GM04504 (cell line): Measurements from ENCODE around the gene TMC5.
"Not testable (repeated sequence)": the region's sequence is repeated elsewhere in the genome, so short reads cannot be mapped to it uniquely, and the experiment has no call there.

Experiments
- DNase-seq: peaks from one replicate; pipeline ENCODE4 v3.0.0-alpha.2; 2012; ENCODE audit warnings: low read depth

Gene TMC5

DNA sequence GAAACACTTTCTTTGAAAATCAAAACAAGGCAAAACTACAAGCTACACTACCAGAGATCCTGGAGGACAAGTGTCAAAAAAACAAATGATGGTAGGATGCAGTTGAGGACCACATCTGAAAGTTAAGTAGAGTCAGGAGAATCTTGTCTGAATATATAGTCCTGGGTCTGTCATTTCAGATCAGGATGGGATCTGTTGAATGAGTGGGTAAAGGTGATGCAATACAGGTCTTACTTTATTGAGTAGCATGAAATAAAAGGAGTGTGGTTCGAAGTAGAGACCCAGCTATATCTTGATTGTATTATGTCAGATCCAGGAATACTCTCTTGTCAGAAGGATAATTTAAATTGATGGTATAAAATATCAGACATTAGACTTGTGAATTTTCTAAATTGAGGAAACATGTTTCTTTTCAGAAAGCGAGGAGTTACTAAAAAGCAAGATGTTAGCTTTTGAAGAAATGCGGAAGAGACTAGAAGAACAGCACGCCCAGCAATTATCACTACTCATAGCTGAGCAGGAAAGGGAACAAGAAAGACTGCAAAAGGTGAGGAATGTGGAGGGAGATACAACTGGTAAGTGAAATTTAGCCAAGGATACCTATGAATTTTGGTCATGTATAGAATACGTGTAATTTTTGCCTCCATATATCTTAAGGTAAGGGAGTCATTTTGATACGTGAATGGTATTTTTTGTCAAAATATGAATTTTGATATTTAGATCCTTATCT, 122.7 kb downstream of the TMC5 start:
- DNase-seq: no peak

DNA sequence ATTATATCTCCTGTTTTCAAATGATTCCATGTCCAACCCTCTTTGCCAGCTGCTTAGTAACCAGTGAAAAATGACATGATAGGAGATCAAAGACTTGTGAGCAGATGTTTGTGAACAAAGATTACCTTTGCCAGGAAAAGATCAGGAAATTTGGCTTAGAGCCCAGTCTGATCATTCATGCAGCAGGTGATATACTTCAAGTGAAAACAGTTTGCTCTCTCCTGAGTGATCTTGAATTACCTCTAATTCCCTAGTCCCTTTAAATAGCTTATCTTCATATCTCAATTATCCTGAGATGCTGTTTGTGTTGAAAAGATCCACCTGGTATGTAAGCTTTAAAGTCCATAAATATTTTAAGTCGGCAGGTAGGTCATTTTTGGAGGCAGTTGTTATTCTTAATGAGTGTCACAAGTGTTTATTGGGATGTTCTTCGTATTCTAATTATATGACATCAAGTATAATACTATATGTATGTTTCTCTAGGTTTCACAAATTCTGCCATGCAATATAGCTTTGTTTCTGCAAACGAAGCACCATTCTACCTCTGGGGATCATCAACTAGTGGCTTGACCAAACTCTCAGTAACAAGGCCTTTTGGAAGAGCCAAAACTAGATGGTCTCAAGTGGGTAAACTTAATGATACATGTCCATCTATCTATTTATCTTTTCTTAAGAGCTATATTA, 124.6 kb downstream of the TMC5 start:
- no peak for DNase-seq

DNA sequence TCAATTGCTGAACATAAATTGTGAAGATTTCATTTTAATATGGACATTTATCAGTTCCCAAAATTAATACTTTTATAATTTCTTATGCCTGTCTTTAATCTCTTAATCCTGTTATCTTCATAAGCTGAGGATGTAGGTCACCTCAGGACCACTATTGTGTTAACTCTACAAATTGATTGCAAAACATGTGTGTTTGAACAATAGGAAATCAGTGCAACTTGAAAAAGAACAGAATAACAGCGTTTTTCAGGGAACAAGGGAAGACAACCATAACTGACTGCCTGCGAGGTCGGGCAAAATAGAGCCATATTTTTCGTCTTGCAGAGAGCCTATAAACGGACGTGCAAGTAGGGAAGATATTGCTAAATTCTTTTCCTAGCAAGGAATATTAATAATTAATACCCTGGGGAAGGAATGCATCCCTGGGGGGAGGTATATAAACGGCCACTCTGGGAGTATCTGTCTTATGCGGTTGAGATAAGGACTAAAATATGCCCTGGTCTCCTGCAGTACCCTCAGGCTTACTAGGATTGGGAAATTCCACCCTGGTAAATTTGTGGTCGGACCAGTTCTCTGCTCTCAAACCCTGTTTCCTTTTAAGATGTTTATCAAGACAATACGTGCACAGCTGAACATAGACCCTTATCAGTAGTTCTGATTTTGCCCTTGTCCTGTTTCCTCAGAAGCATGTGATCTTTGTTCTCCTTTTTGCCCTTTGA, 125.8 kb downstream of the TMC5 start:
- DNase-seq: not testable (repeated sequence)

DNA sequence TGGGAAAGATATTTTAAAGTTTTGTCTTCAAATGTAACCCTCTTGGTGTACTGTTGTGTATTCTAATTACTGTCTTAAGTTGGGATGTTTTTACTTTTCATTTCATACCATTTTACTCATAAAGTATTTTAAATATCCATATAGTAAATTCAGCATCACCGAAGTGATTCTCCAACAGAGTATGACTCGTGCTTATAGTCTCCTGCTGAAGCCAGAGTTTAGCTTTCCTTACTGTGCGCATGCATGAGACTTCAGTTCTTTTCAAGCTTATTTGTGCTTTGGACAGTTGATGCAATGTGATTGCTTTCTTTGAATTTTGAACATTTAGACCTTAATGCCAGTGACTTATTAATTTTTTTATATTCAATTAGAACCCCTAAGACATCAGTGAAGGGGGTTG, 130.5 kb downstream of the TMC5 start:
- no peak for DNase-seq
